GM04503 (cell line): Measurements from ENCODE around the gene OBSCN.

Source experiments
- DNase-seq: peaks from one replicate; pipeline ENCODE4 v3.0.0-alpha.2; 2012; ENCODE audit warnings: low read depth

OBSCN gene

DNA sequence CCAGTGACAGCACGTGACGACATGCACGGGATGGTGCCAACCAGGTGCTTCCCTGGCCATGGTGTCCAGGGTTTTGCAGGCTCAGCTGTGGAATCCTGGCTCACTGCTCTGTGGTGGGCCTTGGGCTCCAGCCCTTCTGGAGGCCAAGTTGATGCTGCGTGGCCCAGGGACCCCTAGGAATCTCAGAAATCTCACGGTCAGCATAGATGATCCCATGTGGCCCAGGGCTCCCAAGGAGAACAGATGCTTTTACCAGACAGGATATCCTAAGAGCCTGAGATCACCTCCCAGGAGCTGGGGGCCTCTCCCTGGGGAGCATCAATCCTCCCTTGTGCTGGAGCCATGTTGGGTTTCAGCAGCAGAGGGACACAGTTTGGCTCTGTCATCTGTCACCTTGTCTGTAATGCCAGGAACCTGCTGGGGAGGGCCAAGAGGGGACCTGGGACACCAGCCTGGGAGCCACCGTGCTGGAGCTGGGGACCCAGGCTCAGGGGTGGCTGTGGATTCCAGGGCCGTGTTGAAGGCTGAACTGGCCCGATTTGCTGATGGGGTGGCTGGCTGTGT lies 134.9 kb downstream of the OBSCN start:
- no peak for DNase-seq

- no peak for DNase-seq
Observed at GRCh38 chr1:228343191-228343661, 135.4 kb downstream of the OBSCN start.

DNA sequence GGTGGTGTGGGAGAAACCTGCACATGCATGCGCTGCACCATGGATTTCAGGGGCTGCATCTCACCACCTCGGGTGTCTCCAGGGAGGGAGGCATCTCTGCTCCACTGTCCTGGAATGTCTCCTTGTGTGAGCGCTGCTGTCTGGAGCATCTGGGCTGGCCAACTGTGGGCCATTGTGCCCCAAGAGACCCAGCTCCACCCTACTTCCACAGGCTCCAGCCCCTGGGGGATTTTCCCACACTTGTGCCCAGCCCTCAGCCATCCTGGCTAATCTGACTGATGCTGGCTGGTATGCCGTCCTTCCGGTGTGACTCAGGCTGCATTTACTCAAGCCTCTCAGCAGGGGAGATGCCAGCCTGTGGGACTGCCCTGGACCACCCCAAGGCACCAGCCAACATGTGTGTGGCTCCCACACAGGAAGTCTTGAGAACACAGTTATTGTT lies 136.8 kb downstream of the OBSCN start:
- no peak for DNase-seq

DNA sequence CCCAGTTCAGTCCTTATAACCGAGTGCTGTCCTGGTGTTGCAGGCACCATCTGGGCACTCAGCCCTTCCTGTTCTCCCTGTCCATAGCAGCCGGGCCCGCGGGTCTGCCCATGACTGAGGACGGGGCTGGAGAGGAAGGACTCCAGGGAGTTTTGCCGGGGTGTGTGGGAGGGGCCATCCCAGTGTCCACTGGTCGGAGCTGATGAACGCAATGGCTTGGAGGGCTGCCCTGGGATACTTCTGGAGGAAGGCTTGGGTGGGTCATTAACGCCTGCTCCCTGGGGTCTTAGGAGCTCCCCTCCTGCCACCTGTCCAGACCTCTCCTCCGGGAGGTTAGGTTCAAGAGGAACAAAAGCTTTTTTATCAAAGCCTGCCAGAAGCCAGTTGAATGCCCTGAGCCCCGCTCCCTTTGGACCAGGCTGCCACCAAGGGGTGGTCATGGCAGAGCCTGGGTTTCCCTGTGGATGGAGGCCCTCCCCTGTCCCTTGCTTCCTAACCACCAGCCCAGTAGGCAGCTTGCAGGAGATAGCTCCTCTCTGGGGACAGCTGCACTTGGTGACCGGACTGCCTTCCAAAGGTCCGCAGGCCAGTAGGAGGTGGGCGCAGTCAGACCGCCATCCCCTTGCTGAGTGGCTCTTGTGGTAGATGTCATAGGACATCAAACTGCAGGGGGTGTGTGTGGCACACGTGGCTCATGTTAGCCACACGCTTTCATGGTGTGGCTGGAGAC lies 137.5 kb downstream of the OBSCN start:
- DNase-seq = no peak

GRCh38 chr1:228346731-228347130 lies 138.9 kb downstream of the OBSCN start:
- no peak for DNase-seq

GRCh38 chr1:228347181-228347580 lies 139.3 kb downstream of the OBSCN start:
- no peak for DNase-seq

DNA sequence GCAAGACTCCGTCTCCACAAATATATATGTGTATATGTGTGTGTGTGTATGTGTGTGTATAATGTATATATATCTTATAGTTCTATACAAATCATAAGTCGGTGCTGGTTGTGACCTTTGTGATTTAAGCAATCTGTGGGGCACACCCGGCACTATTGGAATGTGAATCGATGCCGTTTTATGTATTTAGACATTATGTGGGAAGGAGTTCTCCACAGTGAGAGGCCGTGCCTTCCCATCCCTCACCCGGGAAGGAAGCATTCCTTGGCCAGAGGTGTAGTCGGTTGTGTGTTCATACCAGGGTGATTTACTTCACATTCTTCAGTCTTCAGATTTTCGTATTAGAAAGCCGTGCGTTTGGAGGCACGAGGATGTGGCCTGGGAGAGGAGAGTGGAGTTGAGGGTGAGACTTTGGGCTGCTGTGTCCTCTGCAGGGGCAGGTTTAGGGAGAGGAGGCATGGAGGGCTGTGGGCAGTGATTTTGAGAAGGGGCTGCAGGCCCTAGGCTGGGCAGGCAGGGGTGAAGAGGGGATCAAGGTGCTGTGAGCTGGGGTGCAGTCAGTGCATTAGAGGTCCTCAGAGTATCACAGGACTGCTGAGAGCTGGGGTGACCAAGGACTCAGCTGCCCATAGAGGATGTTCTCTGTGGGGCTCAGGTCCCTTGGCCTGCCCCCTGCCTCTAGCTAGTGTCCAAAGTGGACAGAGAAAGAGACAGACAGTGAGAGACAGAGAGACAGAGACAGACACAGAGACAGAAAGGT lies 141.0 kb downstream of the OBSCN start:
- DNase-seq = no peak

- no peak for DNase-seq
Observed at GRCh38 chr1:228349701-228350171, 141.9 kb downstream of the OBSCN start.

GRCh38 chr1:228350179-228350742 lies 142.4 kb downstream of the OBSCN start:
- no peak for DNase-seq

- no peak for DNase-seq
Observed at GRCh38 chr1:228350831-228351781, 143.3 kb downstream of the OBSCN start.

GRCh38 chr1:228351850-228352249 lies 144.0 kb downstream of the OBSCN start:
- DNase-seq = no peak

GRCh38 chr1:228352677-228353481 lies 145.0 kb downstream of the OBSCN start:
- no peak for DNase-seq

DNA sequence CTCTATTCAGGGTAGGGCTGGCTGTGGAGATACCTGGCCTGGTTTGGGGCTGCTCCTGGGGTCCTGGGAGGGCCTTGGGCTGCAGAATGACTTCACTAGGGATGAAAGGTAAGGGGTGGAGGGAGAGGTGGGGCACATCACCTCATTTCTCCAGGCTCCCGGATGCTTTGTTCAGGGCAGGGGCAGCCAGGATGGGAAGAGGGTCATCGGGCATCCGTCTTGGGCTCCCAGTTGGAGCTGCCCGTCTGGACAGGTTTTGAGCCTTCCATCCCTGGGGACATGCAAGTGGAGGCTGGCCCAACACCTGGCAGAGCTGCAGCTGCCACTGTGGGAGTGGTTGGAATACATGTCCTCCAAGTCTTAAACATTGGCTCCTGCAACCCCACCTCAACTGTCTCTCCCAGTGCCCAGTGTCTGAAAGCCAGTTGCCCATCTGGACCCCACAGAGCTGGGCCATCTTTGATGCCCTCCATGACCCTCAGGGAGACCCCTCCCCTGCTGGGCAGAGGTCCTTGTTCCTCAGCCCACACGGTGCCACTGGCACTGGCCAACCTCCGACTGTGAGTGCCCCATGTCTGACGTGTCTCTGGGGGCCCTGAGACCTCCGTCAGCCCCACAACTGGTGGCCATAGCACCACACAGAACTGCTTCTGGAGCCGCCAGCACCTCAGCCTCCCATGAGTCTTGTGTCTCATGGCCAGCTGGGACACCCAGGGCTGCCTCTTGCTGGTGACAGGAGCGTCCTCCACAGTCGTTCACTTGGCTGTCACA lies 145.9 kb downstream of the OBSCN start:
- DNase-seq = no peak

- DNase-seq = no peak
Observed at GRCh38 chr1:228354390-228355320, 146.8 kb downstream of the OBSCN start.

- DNase-seq = no peak
Observed at GRCh38 chr1:228356897-228357680, 149.2 kb downstream of the OBSCN start.

- no peak for DNase-seq
Observed at GRCh38 chr1:228358039-228358763, 150.4 kb downstream of the OBSCN start.
